ENCODE measurements around the gene DLGAP4.

GRCh38 chr20:36482044-36482473 lies 175.9 kb downstream of the DLGAP4 start:
- TF ChIP-seq CTCF (IDR thresholded peaks at IDR 0.05; ENCODE audit: insufficient read depth, low read length) (no peak), POLR2AphosphoS5 (IDR thresholded peaks at IDR 0.05; ENCODE audit: low read depth) (no peak), GABPA (IDR thresholded peaks at IDR 0.05; ENCODE audit: low read depth) (no peak), SPI1 (IDR thresholded peaks at IDR 0.05; ENCODE audit: borderline replicate concordance, low read depth) (no peak)
